GM19043 (cell line): Measurements from ENCODE around the gene TCAF1.
"Not testable (repeated sequence)": the region's sequence is repeated elsewhere in the genome, so short reads cannot be mapped to it uniquely, and the experiment has no call there.

Experiments
- ATAC-seq: cut with Tn5 transposase; IDR thresholded peaks from one replicate; pipeline ENCODE4 v1.9.1; 2021; ENCODE audit warnings: low read depth; ENCODE audit not compliant: unreplicated experiment

TCAF1 gene

GRCh38 chr7:143905509-143905908 lies 3.5 kb upstream of the TCAF1 start:
- no peak for ATAC-seq

- ATAC-seq: no peak
Observed at GRCh38 chr7:143902332-143902899, 440 bp upstream of the TCAF1 start.

- ATAC-seq: no peak
Observed at GRCh38 chr7:143901332-143901667, 676 bp downstream of the TCAF1 start.

GRCh38 chr7:143900230-143900766 lies 1.7 kb downstream of the TCAF1 start:
- ATAC-seq: no peak

GRCh38 chr7:143898810-143899209 lies 3.2 kb downstream of the TCAF1 start:
- ATAC-seq: no peak

- ATAC-seq: no peak
Observed at GRCh38 chr7:143896667-143897066, 5.3 kb downstream of the TCAF1 start.

- ATAC-seq: peak; percentile 90
Observed at GRCh38 chr7:143892527-143893300, 9.3 kb downstream of the TCAF1 start.

GRCh38 chr7:143891457-143891856 lies 10.5 kb downstream of the TCAF1 start:
- ATAC-seq: no peak

- no peak for ATAC-seq
Observed at GRCh38 chr7:143890558-143890957, 11.4 kb downstream of the TCAF1 start.

- no peak for ATAC-seq
Observed at GRCh38 chr7:143889068-143889467, 12.9 kb downstream of the TCAF1 start.

GRCh38 chr7:143886826-143887477 lies 15.0 kb downstream of the TCAF1 start:
- no peak for ATAC-seq

- peak; percentile 30 for ATAC-seq
Observed at GRCh38 chr7:143885951-143886350, 16.0 kb downstream of the TCAF1 start.

GRCh38 chr7:143884969-143885559 lies 16.9 kb downstream of the TCAF1 start:
- peak; percentile 78 for ATAC-seq

GRCh38 chr7:143884241-143884968 lies 17.6 kb downstream of the TCAF1 start:
- no peak for ATAC-seq

- ATAC-seq: no peak
Observed at GRCh38 chr7:143882604-143883078, 19.3 kb downstream of the TCAF1 start.

- no peak for ATAC-seq
Observed at GRCh38 chr7:143882020-143882603, 19.9 kb downstream of the TCAF1 start.

- no peak for ATAC-seq
Observed at GRCh38 chr7:143878884-143879283, 23.1 kb downstream of the TCAF1 start.

- no peak for ATAC-seq
Observed at GRCh38 chr7:143877098-143877497, 24.9 kb downstream of the TCAF1 start.

- no peak for ATAC-seq
Observed at GRCh38 chr7:143876218-143876617, 25.8 kb downstream of the TCAF1 start.

- not testable (repeated sequence) for ATAC-seq
Observed at GRCh38 chr7:143873242-143873641, 28.7 kb downstream of the TCAF1 start.
